ENCODE measurements around the gene WDR27.

WDR27 gene

GRCh38 chr6:169624785-169625184, 77.0 kb downstream of the WDR27 start:
- no peak for DNase-seq (ENCODE audit: low spot score)
- TF ChIP-seq, protein P1, sequence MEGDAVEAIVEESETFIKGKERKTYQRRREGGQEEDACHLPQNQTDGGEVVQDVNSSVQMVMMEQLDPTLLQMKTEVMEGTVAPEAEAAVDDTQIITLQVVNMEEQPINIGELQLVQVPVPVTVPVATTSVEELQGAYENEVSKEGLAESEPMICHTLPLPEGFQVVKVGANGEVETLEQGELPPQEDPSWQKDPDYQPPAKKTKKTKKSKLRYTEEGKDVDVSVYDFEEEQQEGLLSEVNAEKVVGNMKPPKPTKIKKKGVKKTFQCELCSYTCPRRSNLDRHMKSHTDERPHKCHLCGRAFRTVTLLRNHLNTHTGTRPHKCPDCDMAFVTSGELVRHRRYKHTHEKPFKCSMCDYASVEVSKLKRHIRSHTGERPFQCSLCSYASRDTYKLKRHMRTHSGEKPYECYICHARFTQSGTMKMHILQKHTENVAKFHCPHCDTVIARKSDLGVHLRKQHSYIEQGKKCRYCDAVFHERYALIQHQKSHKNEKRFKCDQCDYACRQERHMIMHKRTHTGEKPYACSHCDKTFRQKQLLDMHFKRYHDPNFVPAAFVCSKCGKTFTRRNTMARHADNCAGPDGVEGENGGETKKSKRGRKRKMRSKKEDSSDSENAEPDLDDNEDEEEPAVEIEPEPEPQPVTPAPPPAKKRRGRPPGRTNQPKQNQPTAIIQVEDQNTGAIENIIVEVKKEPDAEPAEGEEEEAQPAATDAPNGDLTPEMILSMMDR (IDR thresholded peaks at IDR 0.05; ENCODE audit: borderline replicate concordance, control extremely low read depth, extremely low read depth, insufficient read depth, missing control alignments): no peak
- in situ Hi-C loops (cut with MboI; ENCODE audit: low sequenced_read_pairs, unreplicated experiment): no loop called here

DNA sequence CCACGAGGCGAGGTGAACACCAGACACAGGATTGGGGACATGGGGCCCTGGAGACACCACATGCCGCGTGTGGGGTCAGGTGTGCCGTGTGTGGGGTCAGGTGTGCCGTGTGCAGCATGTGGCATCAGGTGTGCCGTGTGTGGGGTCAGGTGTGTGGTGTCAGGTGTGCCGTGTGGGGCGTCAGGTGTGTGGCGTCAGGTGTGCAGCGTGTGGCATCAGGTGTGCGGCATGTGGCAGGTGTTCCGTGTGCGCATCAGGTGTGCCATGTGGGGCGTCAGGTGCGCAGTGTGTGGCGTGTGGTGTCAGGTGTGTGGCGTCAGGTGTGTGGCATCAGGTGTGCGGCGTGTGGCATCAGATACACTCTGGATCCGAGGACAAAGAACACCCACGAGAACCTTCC, 77.9 kb downstream of the WDR27 start:
- TF ChIP-seq, protein P1 (IDR thresholded peaks at IDR 0.05; ENCODE audit: borderline replicate concordance, control extremely low read depth, extremely low read depth, insufficient read depth, missing control alignments): no peak
- in situ Hi-C loops (cut with MboI; ENCODE audit: low sequenced_read_pairs, unreplicated experiment): no loop called here
- no peak for DNase-seq (ENCODE audit: low spot score)

GRCh38 chr6:169623343-169623742, 78.5 kb downstream of the WDR27 start:
- DNase-seq (ENCODE audit: low spot score): no peak
- in situ Hi-C loops (cut with MboI; ENCODE audit: low sequenced_read_pairs, unreplicated experiment): no loop called here
- TF ChIP-seq, protein P1 (IDR thresholded peaks at IDR 0.05; ENCODE audit: borderline replicate concordance, control extremely low read depth, extremely low read depth, insufficient read depth, missing control alignments): no peak

DNA sequence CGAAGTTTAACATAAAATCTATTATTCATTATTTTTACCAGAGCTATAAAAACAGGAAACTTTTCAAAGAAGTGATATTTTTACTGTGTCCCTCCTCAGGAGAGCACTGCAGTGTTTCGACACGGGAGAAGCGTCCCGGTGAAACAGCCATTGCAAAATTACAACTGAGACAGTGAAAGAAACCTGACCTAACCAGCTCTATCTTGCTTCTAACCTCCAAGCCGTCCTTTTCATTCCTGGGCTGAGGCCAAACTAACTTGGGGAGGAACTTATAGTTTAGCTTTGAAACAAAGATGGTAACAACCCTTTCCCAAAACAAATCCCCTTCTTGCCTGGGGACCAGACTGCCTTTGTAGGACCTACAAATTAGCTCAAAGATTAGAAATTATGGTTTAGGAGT, 79.2 kb downstream of the WDR27 start:
- no peak for DNase-seq (ENCODE audit: low spot score)

DNA sequence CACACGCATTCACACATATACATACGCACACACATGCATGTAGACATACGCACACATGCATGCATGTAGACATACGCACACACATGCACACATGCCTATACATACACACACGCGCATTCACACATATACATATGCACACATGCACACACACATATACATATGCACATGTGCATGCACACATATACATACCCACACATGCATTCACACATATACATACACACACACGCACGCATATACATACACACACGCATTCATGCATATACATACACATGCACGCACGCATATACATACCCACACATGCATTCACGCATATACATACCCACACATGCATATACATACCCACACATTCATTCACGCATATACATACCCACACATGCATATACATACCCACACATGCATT, 80.5 kb downstream of the WDR27 start:
- in situ Hi-C loops (cut with MboI; ENCODE audit: low sequenced_read_pairs, unreplicated experiment): no loop called here
- no peak for DNase-seq (ENCODE audit: low spot score)
- TF ChIP-seq, protein P1 (IDR thresholded peaks at IDR 0.05; ENCODE audit: borderline replicate concordance, control extremely low read depth, extremely low read depth, insufficient read depth, missing control alignments): no peak

More for the DNA sequence above, 79.2 kb downstream of the WDR27 start:
- in situ Hi-C loops (cut with MboI; ENCODE audit: low sequenced_read_pairs, unreplicated experiment): no loop called here
- TF ChIP-seq, protein P1 (IDR thresholded peaks at IDR 0.05; ENCODE audit: borderline replicate concordance, control extremely low read depth, extremely low read depth, insufficient read depth, missing control alignments): no peak

GRCh38 chr6:169620171-169621130, 81.4 kb downstream of the WDR27 start:
- DNase-seq (ENCODE audit: low spot score): no peak
- TF ChIP-seq, protein P1 (IDR thresholded peaks at IDR 0.05; ENCODE audit: borderline replicate concordance, control extremely low read depth, extremely low read depth, insufficient read depth, missing control alignments): no peak
- in situ Hi-C loops (cut with MboI; ENCODE audit: low sequenced_read_pairs, unreplicated experiment): no loop called here
